Measurements from ENCODE around the gene ARHGEF12.

Gene ARHGEF12

DNA sequence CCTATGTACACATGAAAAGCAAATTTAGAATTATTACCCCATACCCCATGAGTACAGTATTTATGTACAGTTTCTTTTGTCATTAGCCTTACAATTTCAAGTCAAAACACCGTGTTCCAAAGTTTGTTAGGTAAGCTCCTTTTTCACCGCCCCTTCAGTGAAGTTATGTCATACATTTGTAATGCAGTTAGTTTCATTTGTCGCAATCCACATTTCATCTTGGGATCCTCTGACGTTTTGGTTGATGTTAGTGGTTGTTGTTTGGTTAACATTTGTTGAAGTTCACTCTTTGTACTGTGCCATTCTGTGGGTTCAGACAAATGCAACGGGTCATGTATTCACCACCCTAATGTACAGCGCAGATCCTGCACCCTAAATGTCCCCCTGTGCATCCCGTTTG lies 45.2 kb downstream of the ARHGEF12 start:
- H3K27me3 ChIP-seq, result no peaks in the 10 kb centered on the region
- H3K4me3 ChIP-seq, result no peak overlapping the region
- peaks cover 0 to 87% (median 40%) of the 10 kb centered on the region in 11 experiments; a peak in 14 of 22 replicates for H4K20me1 ChIP-seq
- no peak overlapping the region for H3K4me2 ChIP-seq
- no peak for TF ChIP-seq Cebpa-rat (IDR thresholded peaks at IDR 0.05)
- peaks cover 0 to 14% (median 4%) of the 10 kb centered on the region in 11 experiments; a peak in 7 of 22 replicates for H3K36me3 ChIP-seq
- no peak overlapping the region for H3K9ac ChIP-seq
- peaks cover 0 to 19% (median 6%) of the 10 kb centered on the region in 10 experiments; a peak in 9 of 20 replicates for H3K4me1 ChIP-seq
- H3K9me3 ChIP-seq (replicated peaks in 1 of 11), result peaks cover 23 to 41% (median 35%) of the 10 kb centered on the region in 11 experiments
- H3K27ac ChIP-seq, result no peak overlapping the region

DNA sequence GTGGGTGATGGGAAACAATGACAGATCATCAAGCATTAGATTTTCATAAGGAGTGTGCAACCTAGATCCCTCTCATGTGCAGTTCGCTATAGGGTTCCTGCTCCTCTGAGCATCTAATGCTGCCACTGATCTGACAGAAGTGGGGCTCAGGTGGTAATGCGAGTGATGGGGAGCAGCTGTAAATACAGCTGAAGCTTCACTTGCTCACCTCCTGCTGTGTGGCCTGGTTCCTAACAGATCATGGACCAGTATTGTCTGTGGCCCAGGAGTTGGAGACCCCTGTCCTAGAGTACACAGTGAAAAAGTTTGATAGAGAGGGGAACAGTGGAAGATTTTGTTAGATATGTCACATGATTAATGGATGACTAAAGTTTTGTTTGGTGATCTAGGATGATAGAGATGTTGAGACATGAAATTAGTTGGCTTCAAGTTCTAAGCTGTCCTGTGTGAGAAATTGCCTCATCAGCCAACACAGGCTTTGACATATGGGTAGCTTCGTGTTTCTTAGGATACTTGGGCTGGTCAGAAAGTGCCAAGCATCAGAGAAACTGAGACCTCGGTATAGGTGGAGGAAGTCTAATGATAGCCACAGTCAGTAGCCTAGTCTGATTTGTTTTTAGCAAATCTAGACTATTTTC lies 47.4 kb downstream of the ARHGEF12 start:
- H3K4me1 ChIP-seq, result peaks cover 0 to 19% (median 6%) of the 10 kb centered on the region in 10 experiments; a peak in 9 of 20 replicates
- no peak overlapping the region for H3K4me3 ChIP-seq
- no peak overlapping the region for H3K27ac ChIP-seq
- peaks cover 14 to 25% (median 17%) of the 10 kb centered on the region in 11 experiments for H3K9me3 ChIP-seq (replicated peaks in 1 of 11)
- H3K36me3 ChIP-seq, result no peaks in the 10 kb centered on the region
- no peak overlapping the region for H3K4me2 ChIP-seq
- H3K9ac ChIP-seq, result no peak overlapping the region
- no peaks in the 10 kb centered on the region for H3K27me3 ChIP-seq
- no peak for TF ChIP-seq Cebpa-rat (IDR thresholded peaks at IDR 0.05)
- peaks cover 0 to 96% (median 48%) of the 10 kb centered on the region in 11 experiments; a peak in 14 of 22 replicates for H4K20me1 ChIP-seq

DNA sequence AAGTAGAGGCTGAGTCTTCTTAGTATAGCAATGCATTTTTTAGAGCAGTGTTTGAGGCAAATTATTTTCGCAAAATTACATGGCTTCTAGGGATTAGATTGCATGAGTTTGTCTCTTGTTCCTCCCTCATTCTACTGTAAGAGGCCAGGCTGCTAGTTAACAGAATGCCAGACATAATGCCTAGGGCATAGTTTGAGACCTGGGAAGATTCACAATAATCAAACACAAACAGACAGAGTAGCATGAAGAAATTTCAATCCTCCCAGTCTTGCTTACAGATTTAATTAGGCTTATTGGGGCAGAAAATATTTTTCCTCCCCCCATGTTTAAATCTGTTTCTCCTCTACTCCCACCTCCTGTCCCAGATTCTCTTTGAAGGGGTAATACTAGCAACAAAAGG lies 48.3 kb downstream of the ARHGEF12 start:
- no peak overlapping the region for H3K4me2 ChIP-seq
- H3K4me3 ChIP-seq, result no peak overlapping the region
- no peak for TF ChIP-seq Cebpa-rat (IDR thresholded peaks at IDR 0.05)
- H3K9ac ChIP-seq, result no peak overlapping the region
- no peak overlapping the region for H3K27ac ChIP-seq
- H4K20me1 ChIP-seq, result peaks cover 0 to 94% (median 48%) of the 10 kb centered on the region in 11 experiments; a peak in 14 of 22 replicates
- peaks cover 15 to 28% (median 17%) of the 10 kb centered on the region in 11 experiments; a peak in 21 of 22 replicates for H3K9me3 ChIP-seq (replicated peaks in 1 of 11)
- H3K36me3 ChIP-seq, result no peaks in the 10 kb centered on the region
- peaks cover 0 to 17% (median 6%) of the 10 kb centered on the region in 10 experiments; a peak in 9 of 20 replicates for H3K4me1 ChIP-seq
- H3K27me3 ChIP-seq, result no peaks in the 10 kb centered on the region

DNA sequence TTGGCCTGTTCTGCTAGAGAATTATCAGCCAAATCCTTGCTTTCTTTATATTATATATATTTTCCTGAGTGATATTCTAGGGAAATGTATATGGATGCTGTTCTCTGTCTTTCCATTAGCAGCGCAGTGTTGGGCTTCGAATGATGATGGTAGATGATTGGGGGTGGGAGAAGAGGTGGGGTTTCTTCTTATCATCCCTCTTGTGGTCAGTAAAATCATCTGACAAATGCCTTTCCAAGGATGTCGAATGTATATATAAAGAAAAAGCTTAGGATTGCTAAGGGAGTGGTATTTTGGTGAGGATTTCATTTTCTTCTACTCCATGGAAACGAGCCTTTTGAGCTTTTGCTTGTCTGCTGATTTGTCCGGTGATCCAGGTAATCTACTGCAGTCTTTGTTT lies 48.9 kb downstream of the ARHGEF12 start:
- Histone ChIP-seq H3K4me3 (no peak overlapping the region), H4K20me1 (peaks cover 0 to 91% (median 45%) of the 10 kb centered on the region in 11 experiments; a peak in 14 of 22 replicates), H3K27ac (no peak overlapping the region), H3K9me3 (replicated peaks in 1 of 11) (peaks cover 15 to 30% (median 21%) of the 10 kb centered on the region in 11 experiments; a peak in 21 of 22 replicates), H3K4me1 (peaks cover 0 to 11% (median 6%) of the 10 kb centered on the region in 10 experiments; a peak in 9 of 20 replicates), H3K27me3 (no peaks in the 10 kb centered on the region), H3K9ac (no peak overlapping the region), H3K4me2 (no peak overlapping the region), H3K36me3 (no peaks in the 10 kb centered on the region)
- no peak for TF ChIP-seq Cebpa-rat (IDR thresholded peaks at IDR 0.05)

DNA sequence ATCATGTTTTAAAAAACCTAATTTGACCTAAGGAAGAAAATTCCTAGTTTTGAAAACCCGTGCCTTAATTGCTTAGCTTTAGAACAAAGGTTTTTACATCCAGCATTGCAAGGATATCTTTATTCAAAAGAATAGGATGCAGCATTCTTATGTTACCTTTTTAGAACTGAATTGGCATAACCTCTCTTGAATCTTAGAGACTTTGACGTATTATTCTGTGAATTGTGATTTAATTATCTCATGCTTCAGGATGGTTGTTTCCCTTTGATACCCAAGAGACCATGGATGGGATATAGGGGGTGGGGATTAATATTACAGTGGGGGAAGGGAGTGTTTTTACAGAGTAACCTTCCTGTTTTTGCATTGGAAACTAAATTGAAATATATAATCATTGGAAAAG lies 49.4 kb downstream of the ARHGEF12 start:
- peak overlapping the region in 6 of 11 experiments; percentile 5 to 38 (median 15); a peak in 4 of 22 replicates for H3K4me2 ChIP-seq
- TF ChIP-seq Cebpa-rat (IDR thresholded peaks at IDR 0.05), result no peak
- no peaks in the 10 kb centered on the region for H3K27me3 ChIP-seq
- peaks cover 0 to 90% (median 43%) of the 10 kb centered on the region in 11 experiments; a peak in 12 of 22 replicates for H4K20me1 ChIP-seq
- H3K4me1 ChIP-seq, result peaks cover 0 to 8% (median 6%) of the 10 kb centered on the region in 10 experiments; a peak in 7 of 20 replicates
- no peaks in the 10 kb centered on the region for H3K36me3 ChIP-seq
- peaks cover 15 to 30% (median 22%) of the 10 kb centered on the region in 11 experiments; a peak in 21 of 22 replicates for H3K9me3 ChIP-seq (replicated peaks in 1 of 11)
- no peak overlapping the region for H3K27ac ChIP-seq
- H3K9ac ChIP-seq, result no peak overlapping the region
- no peak overlapping the region for H3K4me3 ChIP-seq

DNA sequence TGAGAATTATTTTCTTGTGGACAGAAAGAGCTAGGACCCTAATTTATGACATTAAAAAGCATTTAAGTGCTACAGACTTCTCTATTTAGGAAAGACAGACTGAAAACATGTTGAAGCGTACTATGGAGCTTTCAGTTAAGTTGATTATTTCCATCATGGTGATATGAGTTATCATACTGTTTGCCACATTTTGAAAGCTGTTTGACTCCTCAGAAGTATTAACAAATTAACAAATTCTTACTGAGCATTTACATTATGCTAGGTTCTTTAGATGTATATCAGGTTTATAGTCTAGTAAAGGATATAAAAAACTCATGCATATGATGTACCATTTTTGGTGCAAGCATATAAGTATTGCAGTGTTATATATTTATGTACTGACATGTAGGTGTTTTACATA lies 50.1 kb downstream of the ARHGEF12 start:
- TF ChIP-seq Cebpa-rat (IDR thresholded peaks at IDR 0.05), result no peak

DNA sequence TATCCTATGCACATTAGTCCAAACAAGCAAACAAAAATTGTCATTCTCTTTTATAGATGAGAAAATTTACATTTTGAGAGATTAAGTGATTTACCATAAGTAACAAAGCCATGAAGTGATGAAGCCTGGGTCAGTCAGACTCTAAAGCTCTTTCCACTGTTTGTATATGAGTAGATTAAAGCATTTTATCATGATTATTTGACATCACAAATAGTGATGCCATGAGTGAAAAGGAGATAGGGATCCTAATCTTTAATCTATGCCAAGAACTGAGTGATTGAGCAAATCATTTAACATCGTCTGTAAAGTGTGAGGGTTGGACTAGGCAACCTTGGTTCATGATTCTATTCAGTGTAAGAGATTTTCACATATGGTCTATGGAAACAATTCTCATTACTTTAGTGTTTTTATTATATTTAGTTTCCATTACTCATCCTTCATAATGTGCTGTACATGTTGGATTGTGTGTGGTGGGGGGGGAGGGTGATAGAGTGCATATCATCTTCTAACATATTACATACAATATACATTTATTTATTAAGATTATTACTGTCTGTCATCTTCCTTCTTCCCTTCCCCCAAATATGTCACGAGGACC lies 50.7 kb downstream of the ARHGEF12 start:
- H3K4me2 ChIP-seq, result no peak overlapping the region
- no peak for TF ChIP-seq Cebpa-rat (IDR thresholded peaks at IDR 0.05)
- peaks cover 0 to 16% (median 6%) of the 10 kb centered on the region in 10 experiments; a peak in 7 of 20 replicates for H3K4me1 ChIP-seq
- no peak overlapping the region for H3K27ac ChIP-seq
- H3K9me3 ChIP-seq (replicated peaks in 1 of 11), result peaks cover 15 to 30% (median 20%) of the 10 kb centered on the region in 11 experiments; a peak in 21 of 22 replicates
- no peak overlapping the region for H3K4me3 ChIP-seq
- H4K20me1 ChIP-seq, result peaks cover 0 to 90% (median 48%) of the 10 kb centered on the region in 11 experiments; a peak in 12 of 22 replicates
- H3K36me3 ChIP-seq, result no peaks in the 10 kb centered on the region
- H3K27me3 ChIP-seq, result no peaks in the 10 kb centered on the region
- H3K9ac ChIP-seq, result no peak overlapping the region

More for the DNA sequence above, 50.1 kb downstream of the ARHGEF12 start:
- Histone ChIP-seq H3K27ac (no peak overlapping the region), H4K20me1 (peaks cover 0 to 90% (median 45%) of the 10 kb centered on the region in 11 experiments; a peak in 12 of 22 replicates), H3K9me3 (replicated peaks in 1 of 11) (peaks cover 15 to 30% (median 22%) of the 10 kb centered on the region in 11 experiments; a peak in 21 of 22 replicates), H3K4me2 (peak overlapping the region in 2 of 11 experiments; percentile 16 to 38; a peak in 2 of 22 replicates), H3K9ac (no peak overlapping the region), H3K27me3 (no peaks in the 10 kb centered on the region), H3K4me3 (no peak overlapping the region), H3K36me3 (no peaks in the 10 kb centered on the region), H3K4me1 (peaks cover 0 to 10% (median 6%) of the 10 kb centered on the region in 10 experiments; a peak in 7 of 20 replicates)

DNA sequence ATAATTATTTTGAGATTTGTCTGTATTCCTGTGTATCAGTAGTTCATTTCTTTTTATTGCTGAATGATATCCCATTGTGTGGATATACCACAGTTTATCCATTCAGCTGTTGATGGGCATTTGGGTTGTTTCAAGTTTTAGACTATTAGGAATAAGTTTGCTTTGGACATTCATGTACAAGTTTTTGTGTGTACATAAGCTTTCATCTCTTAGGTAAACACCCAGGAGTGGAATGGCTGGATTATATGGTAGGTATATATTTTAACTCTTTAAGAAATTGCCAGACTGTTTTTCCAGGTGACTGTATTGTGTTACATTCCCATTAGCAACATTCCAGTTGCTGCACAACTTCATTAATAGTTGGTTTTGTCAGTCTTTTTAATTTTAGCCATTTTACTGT lies 52.0 kb downstream of the ARHGEF12 start:
- Histone ChIP-seq H3K9me3 (replicated peaks in 1 of 11) (peaks cover 4 to 19% (median 11%) of the 10 kb centered on the region in 11 experiments; a peak in 21 of 22 replicates), H3K4me1 (peaks cover 0 to 17% (median 6%) of the 10 kb centered on the region in 10 experiments; a peak in 7 of 20 replicates), H4K20me1 (peaks cover 0 to 92% (median 48%) of the 10 kb centered on the region in 11 experiments; a peak in 12 of 22 replicates), H3K9ac (no peak overlapping the region), H3K27me3 (no peaks in the 10 kb centered on the region), H3K4me3 (no peak overlapping the region), H3K27ac (no peak overlapping the region), H3K4me2 (no peak overlapping the region), H3K36me3 (no peaks in the 10 kb centered on the region)
- TF ChIP-seq Cebpa-rat (IDR thresholded peaks at IDR 0.05), result no peak
